Measurements from ENCODE around the gene BTNL2.
A peak's percentile ranks its signal among the peaks of the same experiment; 100 is the strongest.
"Not testable (repeated sequence)": the region's sequence is repeated elsewhere in the genome, so short reads cannot be mapped to it uniquely, and the experiment has no call there.

BTNL2 gene

GRCh38 chr6:32406857-32407256, at the start of gene BTNL2:
Gene BTNL2, minus strand, starts transcription at chr6:32407181. Its CDS starts 58 bp downstream, at chr6:32407123.
- no peak for DNase-seq (ENCODE audit: low read depth)

- DNase-seq (ENCODE audit: low read depth) = no peak
Measured at GRCh38 chr6:32449088-32449736, 42.2 kb upstream of the BTNL2 start.

GRCh38 chr6:32447932-32448331, 41.0 kb upstream of the BTNL2 start:
- DNase-seq (ENCODE audit: low read depth) = no peak

GRCh38 chr6:32445321-32445854, 38.4 kb upstream of the BTNL2 start:
- DNase-seq (ENCODE audit: low read depth) = no peak

GRCh38 chr6:32444433-32444832, 37.5 kb upstream of the BTNL2 start:
- no peak for DNase-seq (ENCODE audit: low read depth)

GRCh38 chr6:32442977-32443552, 36.1 kb upstream of the BTNL2 start:
- DNase-seq (ENCODE audit: low read depth) = no peak

GRCh38 chr6:32442243-32442667, 35.3 kb upstream of the BTNL2 start:
- no peak for DNase-seq (ENCODE audit: low read depth)

GRCh38 chr6:32439602-32440214, 32.7 kb upstream of the BTNL2 start, which contains the start of gene HLA-DRA:
Gene HLA-DRA, plus strand, starts transcription at chr6:32439887. Its CDS starts 64 bp downstream, at chr6:32439951.
- no peak for DNase-seq (ENCODE audit: low read depth)

- DNase-seq (ENCODE audit: low read depth) = no peak
Measured at GRCh38 chr6:32439139-32439538, 32.2 kb upstream of the BTNL2 start.

- DNase-seq (ENCODE audit: low read depth) = no peak
Measured at GRCh38 chr6:32436995-32437836, 30.2 kb upstream of the BTNL2 start.

GRCh38 chr6:32436186-32436585, 29.2 kb upstream of the BTNL2 start:
- no peak for DNase-seq (ENCODE audit: low read depth)

- not testable (repeated sequence) for DNase-seq (ENCODE audit: low read depth)
Measured at GRCh38 chr6:32433950-32434349, 27.0 kb upstream of the BTNL2 start.

- no peak for DNase-seq (ENCODE audit: low read depth)
Measured at GRCh38 chr6:32432050-32432450, 25.1 kb upstream of the BTNL2 start.

- DNase-seq (ENCODE audit: low read depth) = no peak
Measured at GRCh38 chr6:32431142-32431541, 24.2 kb upstream of the BTNL2 start.

GRCh38 chr6:32430179-32430578, 23.2 kb upstream of the BTNL2 start:
- no peak for DNase-seq (ENCODE audit: low read depth)

GRCh38 chr6:32427934-32428474, 21.0 kb upstream of the BTNL2 start:
- no peak for DNase-seq (ENCODE audit: low read depth)

- DNase-seq (ENCODE audit: low read depth) = no peak
Measured at GRCh38 chr6:32427218-32427617, 20.2 kb upstream of the BTNL2 start.

GRCh38 chr6:32426338-32426737, 19.4 kb upstream of the BTNL2 start:
- no peak for DNase-seq (ENCODE audit: low read depth)

- no peak for DNase-seq (ENCODE audit: low read depth)
Measured at GRCh38 chr6:32424589-32425300, 17.8 kb upstream of the BTNL2 start.

GRCh38 chr6:32416036-32416435, 9.1 kb upstream of the BTNL2 start:
- no peak for DNase-seq (ENCODE audit: low read depth)

- DNase-seq (ENCODE audit: low read depth) = peak; percentile 49
Measured at GRCh38 chr6:32415521-32416019, 8.6 kb upstream of the BTNL2 start.
